8988T (cell line): ENCODE measurements around the gene BTG4.
A peak's percentile ranks its signal among the peaks of the same experiment; 100 is the strongest.

ENCODE experiments used
- DNase-seq: peaks from one replicate; pipeline ENCODE4 v3.0.0; 2011

BTG4 gene

DNA sequence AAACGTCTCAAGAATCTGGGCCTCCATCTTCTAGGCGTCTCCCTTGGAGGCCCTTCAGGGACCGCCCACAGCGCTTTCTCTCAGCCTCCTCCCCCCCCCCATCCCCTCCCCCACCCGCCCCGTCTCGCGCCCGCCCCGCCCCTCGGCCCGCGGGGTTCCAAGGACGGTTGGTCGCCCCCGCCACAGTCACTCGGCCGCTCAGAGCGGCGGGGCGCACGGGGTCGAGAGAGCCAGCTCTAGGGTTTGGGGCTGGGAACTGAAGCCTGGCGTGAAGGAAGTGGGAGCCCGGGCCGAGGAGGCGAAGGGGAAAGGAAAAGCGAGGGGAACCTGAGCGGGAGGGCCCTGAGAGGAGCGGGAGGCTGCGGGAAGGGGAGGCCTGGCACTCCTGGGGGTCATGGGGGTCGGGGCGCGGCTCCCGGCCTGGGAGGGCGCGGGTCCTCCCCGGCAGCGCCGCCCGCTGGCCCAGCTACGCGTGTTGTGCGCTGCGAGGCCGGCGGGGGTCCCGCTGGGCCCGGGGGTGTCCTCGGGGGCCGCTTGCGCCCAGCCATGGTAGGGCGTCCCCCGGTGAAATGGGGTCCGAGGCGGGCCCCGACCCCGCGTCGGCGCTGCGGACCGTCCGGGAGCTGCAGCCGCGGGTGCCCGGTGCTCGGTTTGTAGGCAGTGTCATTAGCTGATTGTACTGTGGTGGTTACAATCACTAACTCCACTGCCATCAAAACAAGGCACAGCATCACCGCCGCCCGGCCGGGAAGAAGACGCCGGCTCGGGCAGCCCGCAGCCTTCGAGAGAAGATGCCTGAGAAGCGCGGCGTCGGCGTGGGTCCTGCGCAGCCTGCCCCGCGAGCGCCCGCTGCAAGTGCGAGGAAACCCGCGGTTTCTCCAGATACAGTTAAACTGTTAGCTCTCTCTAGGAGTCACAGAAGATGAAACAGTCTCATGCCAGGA, at the start of gene BTG4:
BTG4 (minus strand) TSS at position 91 of the 944 bp plus-strand sequence. CDS start 13,610 bp downstream, outside the sequence.
- no peak for DNase-seq

GRCh38 chr11:111561791-111562325, 49.7 kb upstream of the BTG4 start:
- DNase-seq: no peak

GRCh38 chr11:111561306-111561705, 49.1 kb upstream of the BTG4 start:
- no peak for DNase-seq

GRCh38 chr11:111560800-111561199, 48.6 kb upstream of the BTG4 start:
- DNase-seq: no peak

DNA sequence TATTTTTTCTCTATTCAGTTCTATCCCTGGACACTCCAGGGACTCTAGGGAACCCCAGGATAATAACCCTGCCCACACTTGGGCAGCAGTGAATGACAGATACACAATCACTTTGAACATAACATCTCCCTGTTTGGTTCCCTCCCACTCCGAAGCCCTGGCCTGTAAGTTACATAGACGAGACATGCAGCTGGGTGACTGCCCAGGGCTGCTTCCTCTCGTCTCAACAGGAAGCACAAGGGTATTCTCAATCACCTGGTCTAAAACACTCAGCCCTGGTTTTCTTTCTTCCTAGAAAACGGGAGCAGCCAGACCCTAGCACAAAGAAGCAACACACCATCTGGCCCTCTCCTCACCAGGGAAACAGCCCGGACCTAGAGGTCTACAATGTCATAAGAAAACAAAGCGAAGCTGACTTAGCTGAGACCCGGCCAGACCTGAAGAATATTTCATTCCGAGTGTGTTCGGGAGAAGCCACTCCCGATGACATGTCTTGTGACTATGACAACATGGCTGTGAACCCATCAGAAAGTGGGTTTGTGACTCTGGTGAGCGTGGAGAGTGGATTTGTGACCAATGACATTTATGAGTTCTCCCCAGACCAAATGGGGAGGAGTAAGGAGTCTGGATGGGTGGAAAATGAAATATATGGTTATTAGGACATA, 47.7 kb upstream of the BTG4 start:
- DNase-seq: no peak

- peak; percentile 27 for DNase-seq
Measured at GRCh38 chr11:111557425-111558111, 45.4 kb upstream of the BTG4 start.

- DNase-seq: no peak
Measured at GRCh38 chr11:111555255-111555654, 43.1 kb upstream of the BTG4 start.

DNA sequence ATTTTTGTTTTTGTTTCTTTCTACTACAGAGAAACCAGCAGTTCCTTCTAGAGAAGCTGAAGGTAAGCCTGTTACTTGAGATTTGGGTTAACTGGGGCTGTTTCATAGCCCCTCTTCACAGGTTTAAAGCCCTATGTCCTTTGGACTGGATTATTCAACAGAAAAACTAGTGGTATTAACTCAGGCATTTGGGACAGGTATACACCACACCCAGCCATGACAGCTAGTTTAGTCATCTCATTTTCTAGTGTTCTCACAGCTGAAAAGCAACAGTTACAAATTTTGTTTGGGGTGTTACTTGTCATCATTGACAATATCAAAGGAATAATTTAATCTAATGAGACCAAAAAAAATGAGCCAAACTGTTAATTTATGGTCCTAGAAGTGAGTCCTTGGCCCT, 42.3 kb upstream of the BTG4 start:
- no peak for DNase-seq

GRCh38 chr11:111550258-111550657, 38.1 kb upstream of the BTG4 start:
- DNase-seq: no peak

GRCh38 chr11:111549869-111550203, 37.6 kb upstream of the BTG4 start:
- no peak for DNase-seq

DNA sequence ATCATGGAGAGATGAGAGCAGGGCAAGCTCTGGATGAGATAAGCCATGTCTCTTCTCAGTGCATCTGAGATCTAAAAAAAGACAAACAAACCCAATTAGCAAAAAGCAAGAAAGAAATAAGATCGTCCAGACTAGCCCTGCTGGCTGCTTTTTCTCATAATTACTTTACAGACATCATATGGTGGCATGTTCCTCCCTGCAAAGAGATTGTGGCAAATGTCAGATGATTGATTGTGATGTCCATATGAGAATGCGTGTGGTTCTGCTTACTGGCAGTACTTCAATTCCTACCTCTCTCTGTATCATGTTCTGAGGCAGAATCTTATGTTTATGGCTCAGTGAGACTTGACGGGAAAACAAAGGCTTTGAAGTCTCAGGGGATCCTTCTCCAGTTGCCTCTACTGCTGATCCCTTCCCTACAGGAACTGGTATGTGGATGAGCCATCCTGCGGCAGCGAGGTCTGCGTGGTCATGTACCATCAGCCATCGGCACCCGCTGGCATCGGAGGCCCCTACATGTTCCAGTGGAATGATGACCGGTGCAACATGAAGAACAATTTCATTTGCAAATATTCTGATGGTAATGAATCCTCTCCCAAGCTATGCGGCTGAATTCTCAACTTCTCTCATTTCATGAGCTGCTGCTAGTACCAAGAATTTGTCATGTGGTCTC, 37.1 kb upstream of the BTG4 start:
- DNase-seq: no peak

- DNase-seq: no peak
Measured at GRCh38 chr11:111548525-111548924, 36.3 kb upstream of the BTG4 start.

GRCh38 chr11:111542606-111543275, 30.6 kb upstream of the BTG4 start:
- DNase-seq: no peak

- peak; percentile 24 for DNase-seq
Measured at GRCh38 chr11:111541254-111542061, 29.3 kb upstream of the BTG4 start.

- DNase-seq: no peak
Measured at GRCh38 chr11:111540937-111541253, 28.7 kb upstream of the BTG4 start.

DNA sequence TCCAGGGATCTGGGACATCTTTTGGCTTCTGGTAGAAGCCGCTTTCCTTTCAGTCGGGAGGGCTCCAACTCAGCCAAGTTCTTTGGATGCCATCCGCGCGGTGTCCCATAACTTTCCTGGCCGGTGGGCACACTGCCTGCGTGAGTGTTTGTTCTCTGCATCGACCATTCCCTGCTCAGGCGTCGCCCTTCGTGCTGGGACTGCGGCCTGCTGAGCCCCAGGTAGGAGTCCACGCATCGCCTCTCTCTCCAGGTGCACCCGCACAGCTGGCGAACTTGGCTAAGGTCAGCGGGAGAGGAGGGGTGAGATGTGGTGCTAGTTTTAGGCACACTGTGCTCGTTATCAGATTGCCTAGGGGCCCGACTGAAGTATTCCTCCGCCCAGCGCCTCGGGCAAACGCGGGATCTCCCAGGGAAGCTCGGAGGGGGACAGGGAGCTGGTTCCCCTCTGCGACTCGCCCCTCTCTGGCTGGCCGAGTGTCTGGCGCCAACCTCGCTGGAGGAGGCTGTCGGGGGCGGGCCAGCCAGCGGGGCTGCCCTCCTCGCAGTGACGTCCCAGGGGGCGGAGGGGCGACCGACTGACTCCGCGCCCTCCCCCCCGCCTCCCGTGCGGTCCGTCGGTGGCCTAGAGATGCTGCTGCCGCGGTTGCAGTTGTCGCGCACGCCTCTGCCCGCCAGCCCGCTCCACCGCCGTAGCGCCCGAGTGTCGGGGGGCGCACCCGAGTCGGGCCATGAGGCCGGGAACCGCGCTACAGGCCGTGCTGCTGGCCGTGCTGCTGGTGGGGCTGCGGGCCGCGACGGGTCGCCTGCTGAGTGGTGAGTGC, 28.1 kb upstream of the BTG4 start, which contains the start of gene LAYN:
LAYN (plus strand) TSS at position 607 of the 823 bp plus-strand sequence; CDS start at position 731, 124 bp downstream.
- no peak for DNase-seq

- DNase-seq: no peak
Measured at GRCh38 chr11:111539426-111540113, 27.4 kb upstream of the BTG4 start.

GRCh38 chr11:111538407-111539114, 26.4 kb upstream of the BTG4 start:
- DNase-seq: no peak

DNA sequence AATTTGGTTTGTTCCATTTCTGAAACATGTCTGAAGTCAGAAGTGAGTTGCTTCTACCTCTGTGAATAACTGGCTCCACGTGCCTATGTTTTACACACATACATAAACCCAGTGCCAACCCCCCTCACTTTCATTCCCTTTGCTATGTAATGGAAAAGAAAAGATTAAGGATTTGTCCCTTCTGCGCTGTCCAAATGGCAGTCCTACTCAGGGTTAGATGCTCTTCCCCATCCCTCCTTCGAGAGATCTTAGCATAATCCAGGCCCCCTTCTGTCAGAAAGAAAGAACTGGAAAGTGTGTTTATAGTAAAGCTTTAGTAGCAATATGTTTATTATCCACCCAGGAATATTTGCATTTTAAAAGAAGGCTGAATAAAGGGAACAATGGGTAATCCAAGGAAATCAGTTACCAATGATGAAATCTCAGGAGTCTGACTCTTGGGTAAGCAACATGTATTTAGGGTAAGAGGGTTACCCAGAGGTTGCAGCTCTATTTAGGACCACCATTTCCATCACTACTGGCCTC, 25.2 kb upstream of the BTG4 start:
- DNase-seq: no peak
